ENCODE results near the gene CARMIL1. TPM values are rescaled to one million over a fixed set of nuclear protein-coding genes. Genes with fewer than 3 reads are reported as not detected.

CARMIL1 gene
- total RNA-seq, 2 experiments from 2014 or later, result 3.9 to 4.7 TPM

GRCh38 chr6:25277857-25278256, 1.3 kb upstream of the CARMIL1 start:
- ATAC-seq (ENCODE audit: poor library complexity) (no peak), DNase-seq (no peak)
- POLR2A ChIA-PET, result interaction anchor here (0.9 to 3.2 kb wide), 5 partner anchors 12 to 213 kb away, joined by 3 to 34 read pairs (median 19); no protein-coding TSS in a partner anchor

GRCh38 chr6:25278261-25278913, 787 bp upstream of the CARMIL1 start:
- Mint-ChIP-seq H3K4me1 (ENCODE audit: low read depth) (peaks cover 46% of the 10 kb centered on the region), H3K9me3 (no peaks in the 10 kb centered on the region), H3K27me3 (peaks cover 9% of the 10 kb centered on the region), H3K27ac (peak overlapping the region; percentile 79), H3K36me3 (ENCODE audit: low read depth) (no peaks in the 10 kb centered on the region), H3K4me3 (peak overlapping the region; percentile 93)
- Histone ChIP-seq H3K27ac (ENCODE audit: low read depth in 1 of 2, low read length in 2 of 2) (peak overlapping the region in 1 of 2 donors; percentile 53), H3K27me3 (ENCODE audit: control insufficient read depth in 1 of 2, insufficient read depth in 2 of 2, low read length in 2 of 2) (no peaks in the 10 kb centered on the region), H3K9me3 (ENCODE audit: control insufficient read depth in 1 of 2, insufficient read depth in 1 of 2, low read length in 2 of 2) (no peaks in the 10 kb centered on the region), H3K36me3 (ENCODE audit: insufficient read depth, low read length) (no peaks in the 10 kb centered on the region), H3K4me3 (ENCODE audit: low read length) (peak overlapping the region; percentile 64), H3K4me1 (ENCODE audit: insufficient read depth, low read length) (peaks cover 16% of the 10 kb centered on the region)
- TF ChIP-seq CTCF (IDR thresholded peaks at IDR 0.05), result no peak
- POLR2A ChIA-PET, result interaction anchor here (0.8 to 3.2 kb wide), 7 partner anchors 13 to 321 kb away, joined by 3 to 34 read pairs (median 11); no protein-coding TSS in a partner anchor
- CTCF ChIA-PET, result interaction anchor here (0.8 to 4.5 kb wide), 9 partner anchors 9 to 324 kb away, joined by 3 to 27 read pairs (median 5); no protein-coding TSS in a partner anchor
- intact Hi-C loops (cut with DNase I, micrococcal nuclease), result loop anchor here in 1 of 2 experiments (1.0 to 5.0 kb wide), 3 partner anchors 89 to 212 kb away; no protein-coding TSS in a partner anchor
- ATAC-seq (ENCODE audit: poor library complexity) (peak; percentile 8), DNase-seq (no peak)

More at GRCh38 chr6:25277857-25278256, 1.3 kb upstream of the CARMIL1 start:
- intact Hi-C loops (cut with DNase I, micrococcal nuclease), result loop anchor here in 1 of 2 experiments (1.0 to 5.0 kb wide), 3 partner anchors 89 to 212 kb away; no protein-coding TSS in a partner anchor
- H3K27me3 ChIP-seq (ENCODE audit: control insufficient read depth in 1 of 2, insufficient read depth in 2 of 2, low read length in 2 of 2), result no peaks in the 10 kb centered on the region
- no peak for TF ChIP-seq CTCF (IDR thresholded peaks at IDR 0.05)
- no peaks in the 10 kb centered on the region for H3K36me3 Mint-ChIP-seq (ENCODE audit: low read depth)
- H3K27ac Mint-ChIP-seq, result peak overlapping the region; percentile 79
- no peaks in the 10 kb centered on the region for H3K9me3 Mint-ChIP-seq
- H3K4me1 Mint-ChIP-seq (ENCODE audit: low read depth), result peaks cover 41% of the 10 kb centered on the region
- H3K27ac ChIP-seq (ENCODE audit: low read depth in 1 of 2, low read length in 2 of 2), result no peak overlapping the region
- no peaks in the 10 kb centered on the region for H3K9me3 ChIP-seq (ENCODE audit: control insufficient read depth in 1 of 2, insufficient read depth in 1 of 2, low read length in 2 of 2)
- no peak overlapping the region for H3K4me3 ChIP-seq (ENCODE audit: low read length)
- no peaks in the 10 kb centered on the region for H3K36me3 ChIP-seq (ENCODE audit: insufficient read depth, low read length)
- H3K27me3 Mint-ChIP-seq, result peaks cover 14% of the 10 kb centered on the region
- peaks cover 16% of the 10 kb centered on the region for H3K4me1 ChIP-seq (ENCODE audit: insufficient read depth, low read length)
- CTCF ChIA-PET, result interaction anchor here (0.9 to 4.5 kb wide), 4 partner anchors 12 to 324 kb away, joined by 3 to 27 read pairs (median 16); no protein-coding TSS in a partner anchor
- H3K4me3 Mint-ChIP-seq, result peak overlapping the region; percentile 93

GRCh38 chr6:25279748-25280343, 672 bp downstream of the CARMIL1 start:
- Histone ChIP-seq H3K36me3 (ENCODE audit: insufficient read depth, low read length) (no peaks in the 10 kb centered on the region), H3K27ac (ENCODE audit: low read depth in 1 of 2, low read length in 2 of 2) (peak overlapping the region; percentile 1 to 47), H3K4me3 (ENCODE audit: low read length) (peak overlapping the region; percentile 64), H3K9me3 (ENCODE audit: control insufficient read depth in 1 of 2, insufficient read depth in 1 of 2, low read length in 2 of 2) (no peaks in the 10 kb centered on the region), H3K4me1 (ENCODE audit: insufficient read depth, low read length) (peaks cover 16% of the 10 kb centered on the region), H3K27me3 (ENCODE audit: control insufficient read depth in 1 of 2, insufficient read depth in 2 of 2, low read length in 2 of 2) (no peaks in the 10 kb centered on the region)
- intact Hi-C loops (cut with DNase I, micrococcal nuclease), result loop anchor here (1.0 to 5.0 kb wide), 3 partner anchors 87 to 210 kb away; no protein-coding TSS in a partner anchor
- Mint-ChIP-seq H3K4me3 (peak overlapping the region; percentile 86), H3K4me1 (ENCODE audit: low read depth) (peaks cover 47% of the 10 kb centered on the region), H3K9me3 (no peaks in the 10 kb centered on the region), H3K27me3 (no peaks in the 10 kb centered on the region), H3K27ac (peak overlapping the region; percentile 77), H3K36me3 (ENCODE audit: low read depth) (no peaks in the 10 kb centered on the region)
- DNase-seq, result peak in 1 of 14 experiments; percentile 10
- ChIA-PET POLR2A (interaction anchor here (0.6 to 3.2 kb wide), 9 partner anchors 13 to 337 kb away, joined by 3 to 34 read pairs (median 4); no protein-coding TSS in a partner anchor), CTCF (interaction anchor here (0.7 to 4.5 kb wide), 10 partner anchors 14 to 322 kb away, joined by 3 to 27 read pairs (median 5); no protein-coding TSS in a partner anchor)
- peak; percentile 26 for ATAC-seq (ENCODE audit: poor library complexity)
- no peak for TF ChIP-seq CTCF (IDR thresholded peaks at IDR 0.05)

Measured in CD4-positive, alpha-beta T cell (primary cell).